HG03196 (cell line): ENCODE results near the gene CCL23.
"Not testable (repeated sequence)": the region's sequence is repeated elsewhere in the genome, so short reads cannot be mapped to it uniquely, and the experiment has no call there.

Experiments used
- ATAC-seq: cut with Tn5 transposase; IDR thresholded peaks from one replicate; pipeline ENCODE4 v1.9.1; 2021; ENCODE audit not compliant: unreplicated experiment

The CCL23 gene

DNA sequence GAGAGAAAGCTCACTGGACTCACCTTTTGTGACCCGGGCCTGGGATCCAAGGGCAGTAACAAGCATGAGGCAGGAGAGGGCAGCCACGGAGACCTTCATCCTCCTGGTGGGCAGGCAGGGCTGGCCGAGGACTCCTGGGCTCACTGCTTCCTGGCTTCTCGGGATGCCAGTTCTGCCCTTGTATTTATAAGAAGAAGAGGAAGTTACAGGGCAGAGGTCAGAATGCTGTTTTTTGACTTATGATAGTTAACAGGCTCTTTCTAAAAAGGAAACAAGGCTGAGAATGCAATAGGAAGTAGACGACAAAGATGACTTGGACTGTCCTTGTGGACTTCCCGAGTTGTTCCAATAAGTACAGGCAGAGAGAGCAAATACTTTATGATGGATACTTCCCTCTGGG is at the start of gene CCL23:
Gene CCL23 (minus strand): TSS at position 174 of the 400 bp plus-strand sequence. CDS start 75 bp downstream, at position 99.
- ATAC-seq = no peak

GRCh38 chr17:36066365-36066985 is 48.7 kb upstream of the CCL23 start:
- ATAC-seq = no peak

DNA sequence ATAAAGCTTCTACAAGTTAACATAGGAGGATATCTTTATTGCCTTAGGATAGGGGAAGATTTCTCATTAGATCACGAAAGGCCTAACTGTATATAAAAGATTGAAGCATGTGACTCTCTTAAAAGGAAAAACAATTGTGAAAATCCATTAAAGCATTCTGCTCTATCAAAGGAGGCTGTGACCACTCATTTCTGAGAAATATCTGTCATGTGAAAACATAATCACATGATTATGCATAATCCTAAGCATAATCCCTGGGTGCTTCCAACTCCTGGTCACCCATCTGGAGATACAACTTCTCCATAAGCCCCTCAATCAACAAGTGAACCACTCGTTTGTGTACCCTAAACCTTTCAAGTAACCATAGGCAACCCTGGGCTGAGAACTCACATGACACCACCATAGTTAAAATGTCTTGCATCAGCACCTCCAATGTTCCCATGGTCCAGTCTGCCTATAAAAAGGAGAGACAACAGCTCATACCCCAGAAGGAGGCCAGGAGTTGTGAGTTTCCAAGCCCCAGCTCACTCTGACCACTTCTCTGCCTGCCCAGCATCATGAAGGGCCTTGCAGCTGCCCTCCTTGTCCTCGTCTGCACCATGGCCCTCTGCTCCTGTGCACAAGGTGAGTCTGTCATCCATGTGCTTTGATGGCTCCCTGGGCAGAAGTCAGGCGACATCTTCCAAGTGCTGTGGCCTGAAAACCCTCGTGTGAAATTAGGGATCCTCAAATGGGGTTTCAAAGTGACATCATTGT is 46.2 kb upstream of the CCL23 start, which contains the start of gene CCL18:
Gene CCL18 (plus strand): TSS at position 487 of the 756 bp plus-strand sequence. CDS start 71 bp downstream, at position 558.
- no peak for ATAC-seq

GRCh38 chr17:36060816-36061215 is 43.0 kb upstream of the CCL23 start:
- no peak for ATAC-seq

DNA sequence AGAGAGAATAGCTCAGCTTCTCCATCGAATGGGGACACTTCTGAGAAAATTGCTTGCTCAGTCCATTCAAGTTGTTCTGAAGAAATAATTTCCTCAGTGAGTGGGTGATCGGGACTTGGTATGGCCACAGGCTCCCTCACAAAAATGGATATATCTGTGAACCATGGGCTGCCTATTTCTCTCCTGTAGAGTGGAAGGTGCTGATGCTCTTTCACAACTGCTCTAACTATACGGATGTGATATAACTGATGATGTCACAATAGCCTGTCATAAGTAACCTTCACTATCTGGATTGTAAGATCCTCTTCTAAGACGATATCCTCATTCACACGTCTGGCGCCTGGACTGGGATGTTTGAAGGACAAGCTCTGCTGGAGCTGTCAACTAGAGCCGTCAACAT is 41.6 kb upstream of the CCL23 start:
- no peak for ATAC-seq

GRCh38 chr17:36057911-36058310 is 40.1 kb upstream of the CCL23 start:
- no peak for ATAC-seq

- ATAC-seq = no peak
These were observed 38.2 kb upstream of the CCL23 start for GRCh38 chr17:36055921-36056520.

DNA sequence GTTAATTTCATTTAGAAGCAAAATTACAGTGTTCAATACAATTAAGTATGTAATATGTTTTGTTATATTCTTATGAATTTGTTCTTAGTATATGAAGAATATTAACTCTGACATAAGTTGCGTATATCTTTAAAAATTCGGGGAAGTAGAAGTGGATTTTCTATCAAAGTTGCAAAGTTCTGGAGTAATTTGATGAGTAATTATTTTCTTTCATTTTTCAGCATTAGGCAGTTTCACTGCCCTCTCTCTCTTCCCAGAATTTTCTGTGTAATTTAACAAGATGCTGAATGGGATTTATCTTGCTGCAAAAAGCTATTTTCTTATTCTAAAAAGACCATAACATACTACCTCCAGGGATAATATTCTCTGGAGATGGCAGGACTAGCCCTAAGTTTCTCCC is 37.4 kb upstream of the CCL23 start:
- ATAC-seq = no peak

- no peak for ATAC-seq
These were observed 31.9 kb upstream of the CCL23 start for GRCh38 chr17:36049643-36050042.

DNA sequence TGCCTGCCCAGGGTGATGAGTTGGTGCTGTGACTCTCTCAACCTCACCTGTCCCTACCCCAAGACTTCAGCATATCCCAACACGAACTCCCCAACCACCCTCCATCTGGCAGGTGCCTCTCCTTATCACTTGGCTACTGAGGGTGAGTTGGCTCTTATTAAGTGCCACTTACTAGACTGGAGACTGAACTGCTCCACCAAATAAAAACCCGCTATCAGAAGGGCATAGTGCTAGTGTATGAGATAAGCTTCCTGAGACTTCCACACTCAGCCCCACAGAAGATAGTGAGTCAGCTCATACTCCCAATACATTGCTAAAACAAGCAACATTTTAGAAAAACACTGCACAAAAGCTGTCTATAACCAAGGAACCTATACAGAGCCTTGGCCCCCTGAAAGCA is 30.3 kb upstream of the CCL23 start:
- ATAC-seq = no peak

DNA sequence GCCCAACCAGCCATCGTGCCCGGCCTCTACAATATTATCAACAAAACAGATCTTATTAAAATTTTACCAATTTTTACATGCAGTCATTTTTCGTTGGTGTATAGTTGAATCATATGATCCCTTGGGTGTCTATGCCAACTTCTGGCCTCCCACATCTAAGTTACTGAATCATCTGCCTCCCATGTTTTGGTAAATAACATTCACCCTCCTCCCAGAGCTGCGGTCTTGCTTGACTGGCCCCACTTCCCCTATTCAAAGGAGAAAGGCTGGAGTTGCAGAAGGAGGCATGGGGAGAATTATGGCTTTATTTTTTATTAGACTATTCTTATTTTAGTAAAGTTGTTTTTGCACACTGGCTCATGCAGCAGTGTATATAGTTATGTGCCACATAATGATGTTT is 18.5 kb upstream of the CCL23 start:
- ATAC-seq = no peak

DNA sequence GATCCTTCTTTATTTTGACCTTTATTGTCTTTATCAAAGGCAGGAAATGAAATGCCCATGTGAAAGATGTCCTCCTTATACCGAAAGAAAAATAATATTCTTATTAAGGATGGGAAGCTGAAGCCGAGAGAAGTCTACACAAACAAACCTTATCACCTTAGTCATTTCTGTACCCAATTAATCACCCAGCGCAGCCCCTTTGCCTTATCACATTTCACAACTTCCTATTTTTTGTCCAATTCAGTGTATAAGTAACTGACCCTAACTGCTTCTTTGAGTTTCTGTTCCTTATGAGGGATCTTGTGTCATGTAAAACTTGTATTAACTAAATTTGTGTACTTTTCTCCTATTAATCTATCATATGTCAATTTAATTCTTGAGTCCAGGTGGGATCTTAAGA is 16.4 kb upstream of the CCL23 start:
- no peak for ATAC-seq

DNA sequence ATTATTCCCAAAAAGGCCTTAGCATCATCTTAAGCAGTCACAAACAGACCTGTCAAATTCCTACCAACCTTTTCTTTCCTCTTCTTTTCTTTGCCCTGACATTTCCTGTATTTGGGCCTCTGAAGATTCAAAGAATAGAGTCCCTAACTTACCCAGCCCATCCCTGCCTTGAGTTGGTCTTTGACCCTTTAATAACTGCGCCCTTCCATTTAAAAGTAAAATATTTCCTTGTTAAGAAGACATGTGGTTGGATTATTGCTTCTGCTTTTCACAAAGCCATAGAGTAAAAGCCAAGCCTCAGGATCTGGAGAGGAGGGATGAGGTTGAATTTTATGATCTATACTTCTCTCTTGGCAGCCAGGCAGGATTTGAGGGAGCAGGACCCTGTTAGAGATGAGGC is 13.2 kb upstream of the CCL23 start:
- no peak for ATAC-seq

- no peak for ATAC-seq
These were observed 10.0 kb upstream of the CCL23 start for GRCh38 chr17:36027761-36028160.

- no peak for ATAC-seq
These were observed 6.5 kb upstream of the CCL23 start for GRCh38 chr17:36024106-36024869.

GRCh38 chr17:36019423-36019822 is 1.7 kb upstream of the CCL23 start:
- ATAC-seq = no peak

DNA sequence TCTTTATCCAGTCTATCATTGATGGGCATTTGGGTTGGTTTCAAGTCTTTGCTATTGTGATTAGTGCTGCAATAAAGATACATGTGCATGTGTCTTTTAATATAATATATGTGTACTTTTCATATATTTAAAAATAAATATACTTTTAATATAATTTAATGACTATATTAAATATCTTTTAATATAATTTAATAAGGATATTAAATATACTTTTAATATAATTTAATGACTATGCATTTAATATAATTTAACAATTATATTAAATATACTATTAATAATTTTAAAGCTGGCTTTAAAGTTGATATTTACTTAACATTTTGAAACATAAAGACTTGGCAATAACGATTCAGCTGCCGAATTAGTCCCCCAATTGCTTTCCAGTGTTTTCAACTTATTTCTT is 1.2 kb downstream of the CCL23 start:
- ATAC-seq = no peak

DNA sequence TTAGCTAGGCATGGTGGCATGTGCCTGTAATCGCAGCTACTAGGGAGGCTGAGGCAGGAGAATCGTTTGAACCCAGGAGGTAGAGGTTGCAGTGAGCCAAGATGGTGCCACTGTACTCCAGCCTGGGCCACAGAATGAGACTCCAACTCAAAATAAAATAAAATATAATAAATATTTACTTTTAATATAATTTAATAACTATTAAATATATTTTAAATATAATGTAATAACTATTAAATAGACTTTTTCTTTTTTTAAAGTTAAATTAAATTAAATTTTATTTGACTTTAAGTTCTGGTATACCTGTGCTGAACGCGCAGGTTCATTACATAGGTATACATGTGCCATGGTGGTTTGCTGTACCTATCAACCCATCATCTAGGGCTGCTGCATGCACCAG is 1.9 kb downstream of the CCL23 start:
- not testable (repeated sequence) for ATAC-seq

DNA sequence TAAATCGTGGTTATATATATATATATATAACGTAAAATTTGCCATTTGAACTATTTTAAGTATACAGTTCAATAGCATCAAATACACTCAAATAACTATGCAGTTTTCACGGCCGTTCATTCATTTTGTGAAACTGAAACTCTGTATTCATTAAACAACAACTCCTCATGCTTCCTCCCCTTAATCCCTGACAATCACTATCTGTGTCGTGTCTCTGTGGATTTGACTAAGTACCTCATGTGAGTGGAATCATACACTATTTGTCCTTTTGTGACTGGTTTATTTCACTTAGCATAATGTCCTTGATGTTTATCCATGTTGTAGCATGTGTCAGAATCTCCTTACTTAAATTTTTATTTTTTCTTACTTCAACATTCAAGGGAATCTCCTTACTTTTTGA is 2.8 kb downstream of the CCL23 start:
- ATAC-seq = no peak

- ATAC-seq = no peak
These were observed 6.6 kb downstream of the CCL23 start for GRCh38 chr17:36011201-36011600.

GRCh38 chr17:36008998-36009665 is 8.6 kb downstream of the CCL23 start:
- ATAC-seq = no peak
